ENCODE results near the gene TIAM1. TPM values are rescaled to one million over a fixed set of nuclear protein-coding genes. Genes with fewer than 3 reads are reported as not detected.

Gene TIAM1
- total and polyA plus RNA-seq, 2 donors from 2014 or later = 4.6 to 30.0 TPM

DNA sequence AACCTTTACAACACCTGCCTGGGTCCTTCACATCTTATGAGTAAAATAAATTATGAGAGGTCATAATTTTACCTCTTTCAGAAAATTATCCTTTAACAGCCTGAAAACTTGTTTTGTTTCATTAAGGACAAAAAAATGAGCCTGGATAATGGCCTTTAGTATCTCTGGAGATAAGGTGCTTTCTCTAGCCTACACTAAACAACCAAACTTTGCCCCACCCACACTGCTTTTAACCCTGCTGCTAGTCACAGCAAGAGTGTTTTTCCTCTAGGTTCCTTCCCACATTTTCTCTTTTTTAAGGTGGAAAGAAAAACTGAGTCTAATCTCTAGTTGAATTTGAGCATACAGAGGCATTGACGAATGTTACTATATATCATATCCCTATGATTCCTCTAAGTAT is 204.0 kb downstream of the TIAM1 start:
- Histone ChIP-seq H3K4me3 (ENCODE audit: low read length in 3 of 3) (no peak overlapping the region), H3K27ac (ENCODE audit: low read depth in 2 of 2, low read length in 2 of 2) (no peak overlapping the region), H3K36me3 (ENCODE audit: control insufficient read depth in 2 of 3, insufficient read depth in 3 of 3, low read length in 3 of 3) (no peaks in the 10 kb centered on the region), H3K27me3 (ENCODE audit: control insufficient read depth, insufficient read depth, low read length) (no peaks in the 10 kb centered on the region), H3K4me1 (ENCODE audit: control insufficient read depth in 2 of 3, insufficient read depth in 2 of 3, low read depth in 1 of 3, low read length in 3 of 3) (no peaks in the 10 kb centered on the region), H3K9ac (ENCODE audit: low read length in 3 of 3) (no peak overlapping the region), H3K9me3 (ENCODE audit: control insufficient read depth in 2 of 3, insufficient read depth in 1 of 3, low read length in 3 of 3) (no peaks in the 10 kb centered on the region)
- TF ChIP-seq, protein P1, sequence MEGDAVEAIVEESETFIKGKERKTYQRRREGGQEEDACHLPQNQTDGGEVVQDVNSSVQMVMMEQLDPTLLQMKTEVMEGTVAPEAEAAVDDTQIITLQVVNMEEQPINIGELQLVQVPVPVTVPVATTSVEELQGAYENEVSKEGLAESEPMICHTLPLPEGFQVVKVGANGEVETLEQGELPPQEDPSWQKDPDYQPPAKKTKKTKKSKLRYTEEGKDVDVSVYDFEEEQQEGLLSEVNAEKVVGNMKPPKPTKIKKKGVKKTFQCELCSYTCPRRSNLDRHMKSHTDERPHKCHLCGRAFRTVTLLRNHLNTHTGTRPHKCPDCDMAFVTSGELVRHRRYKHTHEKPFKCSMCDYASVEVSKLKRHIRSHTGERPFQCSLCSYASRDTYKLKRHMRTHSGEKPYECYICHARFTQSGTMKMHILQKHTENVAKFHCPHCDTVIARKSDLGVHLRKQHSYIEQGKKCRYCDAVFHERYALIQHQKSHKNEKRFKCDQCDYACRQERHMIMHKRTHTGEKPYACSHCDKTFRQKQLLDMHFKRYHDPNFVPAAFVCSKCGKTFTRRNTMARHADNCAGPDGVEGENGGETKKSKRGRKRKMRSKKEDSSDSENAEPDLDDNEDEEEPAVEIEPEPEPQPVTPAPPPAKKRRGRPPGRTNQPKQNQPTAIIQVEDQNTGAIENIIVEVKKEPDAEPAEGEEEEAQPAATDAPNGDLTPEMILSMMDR (IDR thresholded peaks at IDR 0.05; ENCODE audit: borderline replicate concordance, extremely low read depth, insufficient read depth) = no peak
- DNase-seq = no peak
- no peak for FAIRE-seq
- intact Hi-C loops (cut with DNase I) = no loop called here

GRCh38 chr21:31137960-31138359 is 206.1 kb downstream of the TIAM1 start:
- TF ChIP-seq, protein P1 (IDR thresholded peaks at IDR 0.05; ENCODE audit: borderline replicate concordance, extremely low read depth, insufficient read depth) = no peak
- FAIRE-seq = no peak
- intact Hi-C loops (cut with DNase I) = no loop called here

GRCh38 chr21:31136891-31137290 is 207.2 kb downstream of the TIAM1 start:
- intact Hi-C loops (cut with DNase I) = no loop called here
- TF ChIP-seq, protein P1 (IDR thresholded peaks at IDR 0.05; ENCODE audit: borderline replicate concordance, extremely low read depth, insufficient read depth) = no peak
- H3K36me3 ChIP-seq (ENCODE audit: control insufficient read depth in 2 of 3, insufficient read depth in 3 of 3, low read length in 3 of 3) = no peaks in the 10 kb centered on the region
- no peak for DNase-seq
- H3K9ac ChIP-seq (ENCODE audit: low read length in 3 of 3) = no peak overlapping the region
- H3K27me3 ChIP-seq (ENCODE audit: control insufficient read depth, insufficient read depth, low read length) = no peaks in the 10 kb centered on the region
- H3K27ac ChIP-seq (ENCODE audit: low read depth in 2 of 2, low read length in 2 of 2) = no peak overlapping the region
- H3K4me1 ChIP-seq (ENCODE audit: control insufficient read depth in 2 of 3, insufficient read depth in 2 of 3, low read depth in 1 of 3, low read length in 3 of 3) = no peaks in the 10 kb centered on the region
- no peak overlapping the region for H3K4me3 ChIP-seq (ENCODE audit: low read length in 3 of 3)
- no peak for FAIRE-seq
- H3K9me3 ChIP-seq (ENCODE audit: control insufficient read depth in 2 of 3, insufficient read depth in 1 of 3, low read length in 3 of 3) = no peaks in the 10 kb centered on the region

More at GRCh38 chr21:31137960-31138359, 206.1 kb downstream of the TIAM1 start:
- no peaks in the 10 kb centered on the region for H3K9me3 ChIP-seq (ENCODE audit: control insufficient read depth in 2 of 3, insufficient read depth in 1 of 3, low read length in 3 of 3)
- H3K36me3 ChIP-seq (ENCODE audit: control insufficient read depth in 2 of 3, insufficient read depth in 3 of 3, low read length in 3 of 3) = no peaks in the 10 kb centered on the region
- H3K27ac ChIP-seq (ENCODE audit: low read depth in 2 of 2, low read length in 2 of 2) = no peak overlapping the region
- no peaks in the 10 kb centered on the region for H3K27me3 ChIP-seq (ENCODE audit: control insufficient read depth, insufficient read depth, low read length)
- no peak overlapping the region for H3K4me3 ChIP-seq (ENCODE audit: low read length in 3 of 3)
- no peaks in the 10 kb centered on the region for H3K4me1 ChIP-seq (ENCODE audit: control insufficient read depth in 2 of 3, insufficient read depth in 2 of 3, low read depth in 1 of 3, low read length in 3 of 3)
- DNase-seq = no peak
- no peak overlapping the region for H3K9ac ChIP-seq (ENCODE audit: low read length in 3 of 3)

GRCh38 chr21:31135531-31136184 is 208.4 kb downstream of the TIAM1 start:
- Histone ChIP-seq H3K9me3 (ENCODE audit: control insufficient read depth in 2 of 3, insufficient read depth in 1 of 3, low read length in 3 of 3) (no peaks in the 10 kb centered on the region), H3K27ac (ENCODE audit: low read depth in 2 of 2, low read length in 2 of 2) (no peak overlapping the region), H3K36me3 (ENCODE audit: control insufficient read depth in 2 of 3, insufficient read depth in 3 of 3, low read length in 3 of 3) (no peaks in the 10 kb centered on the region), H3K27me3 (ENCODE audit: control insufficient read depth, insufficient read depth, low read length) (no peaks in the 10 kb centered on the region), H3K9ac (ENCODE audit: low read length in 3 of 3) (no peak overlapping the region), H3K4me1 (ENCODE audit: control insufficient read depth in 2 of 3, insufficient read depth in 2 of 3, low read depth in 1 of 3, low read length in 3 of 3) (no peaks in the 10 kb centered on the region), H3K4me3 (ENCODE audit: low read length in 3 of 3) (no peak overlapping the region)
- TF ChIP-seq, protein P1 (IDR thresholded peaks at IDR 0.05; ENCODE audit: borderline replicate concordance, extremely low read depth, insufficient read depth) = no peak
- DNase-seq (no peak), FAIRE-seq (no peak)
- intact Hi-C loops (cut with DNase I) = no loop called here

Measured in kidney (tissue), 14 donors.